ENCODE results near the gene STAG3. TPM values are rescaled to one million over a fixed set of nuclear protein-coding genes. Genes with fewer than 3 reads are reported as not detected.

STAG3 gene
- total and polyA plus RNA-seq, 2 of the 8 experiments (the other 6 are each of a cell fraction or from before 2014, with no cell fraction given) = 1.3 to 3.3 TPM

DNA sequence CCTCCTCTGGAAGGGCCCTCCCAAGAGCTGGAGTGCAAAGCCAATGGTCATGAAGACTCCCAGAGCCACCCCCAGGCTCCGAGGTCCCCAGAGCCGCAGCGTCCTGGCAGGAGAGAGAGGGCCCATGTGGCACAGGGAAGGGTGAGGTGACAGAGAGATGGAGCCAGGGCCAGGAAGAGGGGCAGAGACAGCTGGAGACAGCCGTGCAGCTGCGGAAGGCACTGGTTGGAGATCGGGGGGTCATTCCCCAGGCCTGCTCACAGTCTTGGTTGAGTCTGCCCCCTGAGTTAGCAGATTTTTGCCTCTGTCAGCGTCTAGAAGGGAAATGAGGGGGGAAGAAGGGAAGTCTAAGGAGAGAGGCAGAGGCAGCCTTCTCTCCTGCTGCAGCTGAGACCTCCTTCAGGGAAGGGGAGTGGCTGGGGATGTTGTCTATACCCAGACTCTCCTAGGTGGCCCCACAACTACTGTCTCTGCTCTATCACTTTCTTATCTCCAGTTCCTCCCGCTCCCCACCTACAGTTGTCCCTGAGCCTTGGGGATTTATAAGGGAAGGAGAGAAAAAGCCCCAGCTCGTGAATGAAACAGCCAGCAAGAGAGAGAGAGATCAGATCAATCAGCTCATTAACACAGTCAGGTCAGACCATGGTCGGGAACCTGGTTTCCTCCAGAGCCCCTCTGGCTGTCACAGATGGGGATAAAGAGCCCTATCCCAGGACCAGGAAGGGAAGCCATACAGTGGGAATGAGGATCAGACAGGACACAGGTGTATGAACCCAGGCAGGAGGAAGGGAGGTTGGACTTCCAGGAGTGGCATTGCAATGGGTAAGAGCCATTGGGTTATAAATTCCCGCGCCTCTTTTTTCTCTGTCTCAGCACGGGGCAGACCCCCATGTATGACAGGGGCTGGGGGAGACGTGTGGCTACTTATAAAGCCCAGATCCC lies 10.5 kb upstream of the STAG3 start:
- Histone ChIP-seq H3K79me2 (ENCODE audit: control insufficient read depth in 1 of 2, insufficient read depth in 2 of 2, low read length in 2 of 2) (no peaks in the 10 kb centered on the region), H3K4ac (replicated peaks; ENCODE audit: insufficient read length, low read depth, low read length) (no peak overlapping the region), H3K27me3 (replicated peaks in 1 of 4; ENCODE audit: control insufficient read depth in 3 of 4, extremely low read depth in 1 of 4, insufficient read depth in 3 of 4, low read length in 3 of 4) (peaks cover 0 to 10% (median 2%) of the 10 kb centered on the region in 4 experiments; a peak in 1 of 7 replicates), H3K79me1 (ENCODE audit: low read depth, low read length) (no peaks in the 10 kb centered on the region; the same call in 1 of the 2 replicates), H2AFZ (ENCODE audit: low read length) (no peak overlapping the region), H4K8ac (ENCODE audit: extremely low read depth, insufficient read depth, low read length) (no peak overlapping the region), H3K9ac (replicated peaks in 1 of 4; ENCODE audit: extremely low read depth in 1 of 4, low read depth in 3 of 4, low read length in 3 of 4) (no peak overlapping the region), H4K20me1 (replicated peaks in 1 of 2; ENCODE audit: control insufficient read depth in 1 of 2, insufficient read depth in 2 of 2, low read length in 2 of 2) (peaks cover 0 to 3% of the 10 kb centered on the region in 2 experiments), H3K23ac (ENCODE audit: insufficient read length) (no peak overlapping the region), H2BK15ac (ENCODE audit: low read length) (peak overlapping the region; percentile 72; the same call in 1 of the 2 replicates), H2BK120ac (replicated peaks; ENCODE audit: low read depth, low read length) (no peak overlapping the region), H3K14ac (ENCODE audit: insufficient read length) (no peak overlapping the region), H3K4me3 (ENCODE audit: extremely low read depth in 1 of 4, insufficient read depth in 2 of 4, low read depth in 3 of 4, low read length in 4 of 4) (peak overlapping the region; percentile 47 to 77 (median 63); a peak in 7 of 8 replicates), H3K4me2 (ENCODE audit: insufficient read depth in 1 of 2, low read depth in 2 of 2, low read length in 2 of 2) (peak overlapping the region; percentile 86 to 89), H3K23me2 (ENCODE audit: low read depth, low read length) (peaks cover 14% of the 10 kb centered on the region; the same call in 1 of the 2 replicates), H3K36me3 (ENCODE audit: control insufficient read depth in 2 of 4, insufficient read depth in 4 of 4, low read length in 3 of 4) (no peaks in the 10 kb centered on the region), H3K4me1 (replicated peaks in 1 of 4; ENCODE audit: control insufficient read depth in 3 of 4, insufficient read depth in 4 of 4, low read length in 3 of 4) (peaks cover 11 to 29% (median 18%) of the 10 kb centered on the region in 4 experiments), H2AK5ac (ENCODE audit: low read depth, low read length) (peak overlapping the region; percentile 47; the same call in 1 of the 2 replicates), H4K5ac (ENCODE audit: insufficient read length, low read depth, low read length) (no peak overlapping the region), H3K9me3 (ENCODE audit: insufficient read depth in 2 of 2, low read depth in 1 of 2, low read length in 1 of 2) (no peaks in the 10 kb centered on the region), H2BK5ac (ENCODE audit: low read depth, low read length) (peak overlapping the region; percentile 44; the same call in 1 of the 2 replicates), H3K18ac (ENCODE audit: extremely low read depth, low read length) (peak overlapping the region; percentile 24; the same call in 1 of the 2 replicates), H2BK20ac (ENCODE audit: low read length) (0 out of 2 replicates have a peak overlapping the region, but pooled peaks have one; percentile 18), H3K56ac (replicated peaks; ENCODE audit: insufficient read length, low read depth, low read length) (no peak overlapping the region), H3K27ac (ENCODE audit: low read depth, low read length) (no peak overlapping the region), H4K91ac (replicated peaks; ENCODE audit: insufficient read length, low read length) (no peak overlapping the region), H2BK12ac (ENCODE audit: low read depth, low read length) (0 out of 2 replicates have a peak overlapping the region, but pooled peaks have one; percentile 33)
- WGBS, 2 experiments (ENCODE audit: extremely low coverage in 1 of 2, insufficient coverage in 1 of 2, insufficient read length in 1 of 2, insufficient replicate concordance in 2 of 2, low coverage in 1 of 2, low lambda C conversion rate in 2 of 2, missing lambda C conversion rate in 1 of 2) = 59% methylated on average over 14 of the region's 14 CpGs; no CpG with 5 or more reads in 1 of the 2 experiments
- CTCF ChIA-PET (ENCODE audit: partially characterized antibody) = interaction anchor here (0.7 to 11.2 kb wide), 14 partner anchors 10 to 55 kb away, joined by 3 to 94 read pairs (median 5); partner anchors contain the start of genes GPC2 and STAG3
- POLR2A ChIA-PET (ENCODE audit: partially characterized antibody) = interaction anchor here (0.6 to 11.0 kb wide), 22 partner anchors 10 to 261 kb away, joined by 3 to 145 read pairs (median 4); partner anchors contain the start of genes AP4M1, GPC2, LAMTOR4 and MBLAC1
- FAIRE-seq (no peak), DNase-seq (ENCODE audit: low read depth in 1 of 2, low spot score in 2 of 2) (no peak)
- TF ChIP-seq SP1 (IDR thresholded peaks at IDR 0.05; ENCODE audit: low read depth, low read length) (no peak), CREB1 (IDR thresholded peaks at IDR 0.05) (no peak), NRF1 (IDR thresholded peaks at IDR 0.05; ENCODE audit: low read depth, low read length) (no peak), BCL11A (IDR thresholded peaks at IDR 0.05; ENCODE audit: low read depth in 2 of 2, low read length in 2 of 2) (no peak), POU5F1 (IDR thresholded peaks at IDR 0.05; ENCODE audit: low read depth, low read length) (no peak)

All from H1 (cell line).